ENCODE measurements around the gene SERGEF. TPM values are rescaled to one million over a fixed set of nuclear protein-coding genes. Genes with fewer than 3 reads are reported as not detected.

SERGEF gene
- total and polyA plus RNA-seq, 2 donors from 2014 or later, result 33.2 to 63.0 TPM

GRCh38 chr11:17864478-17864941 is 148.3 kb downstream of the SERGEF start:
- FAIRE-seq (no peak), DNase-seq (peak in 2 of 5 donors; percentile 10 to 11)
- TF ChIP-seq CTCF (IDR thresholded peaks at IDR 0.05; ENCODE audit: borderline replicate concordance, extremely low read depth, insufficient read depth), result peak; percentile 37
- Histone ChIP-seq H3K9ac (ENCODE audit: low read length in 3 of 3) (no peak overlapping the region), H3K9me3 (ENCODE audit: control insufficient read depth in 2 of 3, insufficient read depth in 1 of 3, low read length in 3 of 3) (no peaks in the 10 kb centered on the region), H3K4me1 (ENCODE audit: control insufficient read depth in 2 of 3, insufficient read depth in 2 of 3, low read depth in 1 of 3, low read length in 3 of 3) (no peaks in the 10 kb centered on the region), H3K27ac (ENCODE audit: low read depth in 2 of 2, low read length in 2 of 2) (no peak overlapping the region), H3K4me3 (ENCODE audit: low read length in 3 of 3) (no peak overlapping the region), H3K27me3 (ENCODE audit: control insufficient read depth, insufficient read depth, low read length) (no peaks in the 10 kb centered on the region), H3K36me3 (ENCODE audit: control insufficient read depth in 2 of 3, insufficient read depth in 3 of 3, low read length in 3 of 3) (no peaks in the 10 kb centered on the region)
- intact Hi-C loops (cut with DNase I), result no loop called here

GRCh38 chr11:17861036-17861755 is 151.7 kb downstream of the SERGEF start:
- no peaks in the 10 kb centered on the region for H3K27me3 ChIP-seq (ENCODE audit: control insufficient read depth, insufficient read depth, low read length)
- no peak for FAIRE-seq
- H3K27ac ChIP-seq (ENCODE audit: low read depth in 2 of 2, low read length in 2 of 2), result no peak overlapping the region
- no peak overlapping the region for H3K4me3 ChIP-seq (ENCODE audit: low read length in 3 of 3)
- H3K36me3 ChIP-seq (ENCODE audit: control insufficient read depth in 2 of 3, insufficient read depth in 3 of 3, low read length in 3 of 3), result no peaks in the 10 kb centered on the region
- TF ChIP-seq CTCF (IDR thresholded peaks at IDR 0.05; ENCODE audit: borderline replicate concordance, extremely low read depth, insufficient read depth), result no peak
- intact Hi-C loops (cut with DNase I), result no loop called here
- H3K9ac ChIP-seq (ENCODE audit: low read length in 3 of 3), result no peak overlapping the region
- no peaks in the 10 kb centered on the region for H3K4me1 ChIP-seq (ENCODE audit: control insufficient read depth in 2 of 3, insufficient read depth in 2 of 3, low read depth in 1 of 3, low read length in 3 of 3)
- no peaks in the 10 kb centered on the region for H3K9me3 ChIP-seq (ENCODE audit: control insufficient read depth in 2 of 3, insufficient read depth in 1 of 3, low read length in 3 of 3)
- no peak for DNase-seq

- Histone ChIP-seq H3K4me3 (ENCODE audit: low read length in 3 of 3) (no peak overlapping the region), H3K36me3 (ENCODE audit: control insufficient read depth in 2 of 3, insufficient read depth in 3 of 3, low read length in 3 of 3) (no peaks in the 10 kb centered on the region), H3K9me3 (ENCODE audit: control insufficient read depth in 2 of 3, insufficient read depth in 1 of 3, low read length in 3 of 3) (no peaks in the 10 kb centered on the region), H3K27ac (ENCODE audit: low read depth in 2 of 2, low read length in 2 of 2) (no peak overlapping the region), H3K27me3 (ENCODE audit: control insufficient read depth, insufficient read depth, low read length) (no peaks in the 10 kb centered on the region), H3K9ac (ENCODE audit: low read length in 3 of 3) (no peak overlapping the region), H3K4me1 (ENCODE audit: control insufficient read depth in 2 of 3, insufficient read depth in 2 of 3, low read depth in 1 of 3, low read length in 3 of 3) (no peaks in the 10 kb centered on the region)
- DNase-seq (no peak), FAIRE-seq (no peak)
- TF ChIP-seq CTCF (IDR thresholded peaks at IDR 0.05; ENCODE audit: borderline replicate concordance, extremely low read depth, insufficient read depth), result no peak
- intact Hi-C loops (cut with DNase I), result no loop called here
These were observed 153.3 kb downstream of the SERGEF start for GRCh38 chr11:17859552-17859951.

Measured in kidney (tissue), 14 donors.